Heart left ventricle (tissue), 16 donors: ENCODE measurements around the gene ZNF597. TPM values are rescaled to one million over a fixed set of nuclear protein-coding genes. Genes with fewer than 3 reads are reported as not detected.
"Not testable (repeated sequence)": the region's sequence is repeated elsewhere in the genome, so short reads cannot be mapped to it uniquely, and the experiment has no call there.

Experiments
- ATAC-seq, 4 donors: fragments of 200-7000 bp; cut with Tn5 transposase; one replicate each; pipeline ENCODE4 v1.9.1; 2020 to 2022; ENCODE audit warnings: moderate library complexity in 4 of 4, mild to moderate bottlenecking in 3 of 4, moderate number of reproducible peaks in 1 of 4
- DNase-seq, 5 donors: peaks; one replicate each; pipeline ENCODE4 v3.0.0-alpha.2; 2020
- H3K27ac ChIP-seq, 12 donors: fragments of 200-600 bp; sonication (generic) in 4 of 12; one replicate each; pipeline versions ENCODE4 v1.5.0 to v1.8.0; 2016 to 2022; ENCODE audit warnings: mild to moderate bottlenecking in 2 of 12
- H3K27me3 ChIP-seq, 9 donors: fragments of 200-600 bp; sonication (generic) in 2 of 9; one replicate each; pipeline versions ENCODE4 v1.5.1 to v1.8.0; 2016 to 2022; ENCODE audit warnings: mild to moderate bottlenecking in 3 of 9
- H3K36me3 ChIP-seq, 9 donors: fragments of 200-600 bp; sonication (generic) in 2 of 9; one replicate each; pipeline versions ENCODE4 v1.5.0 to v1.8.0; 2018 to 2022; ENCODE audit warnings: mild to moderate bottlenecking in 2 of 9
- H3K4me1 ChIP-seq, 12 donors: fragments of 200-600 bp; sonication (generic) in 4 of 12; one replicate each; pipeline versions ENCODE4 v1.5.0 to v1.8.0; 2016 to 2022; ENCODE audit warnings: mild to moderate bottlenecking in 3 of 12
- H3K4me3 ChIP-seq, 12 donors: fragments of 200-600 bp; sonication (generic) in 4 of 12; one replicate each; pipeline versions ENCODE4 v1.5.0 to v1.8.0; 2017 to 2022; ENCODE audit warnings: mild to moderate bottlenecking in 9 of 12, moderate library complexity in 4 of 12
- H3K9me3 ChIP-seq, 12 donors: fragments of 200-600 bp; sonication (generic) in 4 of 12; one replicate each; pipeline versions ENCODE4 v1.5.0 to v1.8.0; 2016 to 2022; ENCODE audit warnings: mild to moderate bottlenecking in 1 of 12
- POLR2A ChIP-seq, 2 donors: fragments of 450-650 bp; IDR thresholded peaks; one replicate each; pipeline ENCODE4 v1.6.1; 2017; ENCODE audit warnings: antibody characterized with exemption in 2 of 2, mild to moderate bottlenecking in 2 of 2, moderate library complexity in 2 of 2
- WGBS, 4 donors: extraction: QIAGEN DNeasy Blood & Tissue Kit in 2 of 4; methylation state at CpG; one replicate each; pipeline versions ENCODE4 v1.1.5 to v1.1.7; 2013 to 2018; 5-methylcytosine and 5-hydroxymethylcytosine counted together
- intact Hi-C, 10 donors: fragments of 100-400 bp; cut with DNase I; formaldehyde crosslinking; loops; one replicate each; pipeline versions ENCODE4 v1.11.1 to v1.14.2; 2022
- polyA plus RNA-seq, 2 donors: library from polyadenylated mRNA; stranded (reverse); fragments of 200-250 nt; gene quantifications; one replicate each; pipeline ENCODE4 v1.2.3, GENCODE V29; 2013
- total RNA-seq, 9 donors: library from RNA; depleted of rRNA in 2 of 9; stranded (reverse); fragments of >200 nt in 2 of 9; fragmentation: NEBNext Ultra II Directional in 3 of 9; extraction: Animal tissue kit (Norgen Biotek cat#: 25700) in 3 of 9; gene quantifications; one replicate each; pipeline versions ENCODE4 v1.1.0 to v1.2.4, GENCODE V29; 2016 to 2023
- TF ChIP-seq, protein P1 (sequence below), 12 donors: fragments of 200-600 bp; sonication (generic) in 4 of 12; IDR thresholded peaks; one replicate each; pipeline versions ENCODE4 v1.5.0 to v1.8.0; 2018 to 2022; ENCODE audit warnings: antibody characterized with exemption in 12 of 12, mild to moderate bottlenecking in 5 of 12
- donor health status: ischemic (EF 13 %, LVEDD 7.1; RV severe dilation, severe dysfunction).
- donor health status: healthy with polysubstance abuse.
- donor health status: DM: no; HTN: yes; CAD: no.
- donor health status: DM: no; HTN: no; CAD: no.
- donor health status: ischemic (EF 25% LVEDD 6.9; RV normal size, moderate dysfunction).
- donor health status: ischemic (EF 25% LVEDD 5.7; RV mildly dilated, moderate dysfunction).
- donor health status: healthy.
- donor health status: DM: yes; HTN: yes; CAD: no.
- donor health status: ischemic (EF 35%, LVEDD 5.7; RV mildly dilated, moderate dysfunction).
- donor health status: nonischemic (EF 11% LVEDD 7.7; RV severe dilation, severe dysfunction).
- donor health status: DM: yes; HTN: yes; CAD: no.
- donor health status: PGD.
- donor health status: ischemic (EF 29% LVEDD 5.4; RV normal size, mild dysfunction).
- donor health status: nonischemic (EF 23%, LVEDD 6.1; RV moderate dilation, normal function).

ZNF597 gene
- total and polyA plus RNA-seq, 11 donors = 0.65 to 3.3 (median 1.6) TPM

DNA sequence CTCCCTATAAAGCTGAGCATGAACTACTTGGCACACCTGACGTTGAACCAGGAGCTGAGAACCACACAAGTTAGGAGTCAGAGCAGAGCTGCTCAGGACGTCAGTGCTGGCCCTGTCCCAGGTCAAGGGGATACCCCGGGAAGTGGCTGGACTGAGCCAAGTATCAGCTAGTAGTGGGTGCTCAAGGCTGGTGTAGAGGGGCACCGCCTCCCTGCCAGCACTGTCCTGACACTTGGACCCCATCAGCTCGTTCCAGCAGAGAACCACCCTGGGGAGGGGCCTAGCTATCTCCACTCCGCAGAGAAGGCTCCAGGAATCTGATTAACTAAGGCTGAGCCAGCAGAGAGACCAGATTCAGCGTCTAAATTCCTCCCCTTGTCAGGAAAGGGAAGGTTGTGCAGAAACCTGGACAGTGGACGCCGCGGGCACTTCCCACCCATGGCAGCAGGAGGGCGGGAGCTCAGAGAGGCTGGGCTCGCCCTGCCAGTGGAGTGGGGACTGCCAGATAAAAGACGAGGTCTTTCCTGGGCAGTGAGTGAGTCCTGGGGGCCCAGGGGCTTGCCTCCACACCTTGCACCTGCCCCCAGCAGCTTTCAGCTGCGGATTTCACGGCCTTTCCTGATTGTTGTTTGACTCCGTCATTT lies 31.0 kb upstream of the ZNF597 start:
- ATAC-seq = peak in 3 of 4 donors; percentile 49 to 53 (median 52)
- TF ChIP-seq, protein P1, sequence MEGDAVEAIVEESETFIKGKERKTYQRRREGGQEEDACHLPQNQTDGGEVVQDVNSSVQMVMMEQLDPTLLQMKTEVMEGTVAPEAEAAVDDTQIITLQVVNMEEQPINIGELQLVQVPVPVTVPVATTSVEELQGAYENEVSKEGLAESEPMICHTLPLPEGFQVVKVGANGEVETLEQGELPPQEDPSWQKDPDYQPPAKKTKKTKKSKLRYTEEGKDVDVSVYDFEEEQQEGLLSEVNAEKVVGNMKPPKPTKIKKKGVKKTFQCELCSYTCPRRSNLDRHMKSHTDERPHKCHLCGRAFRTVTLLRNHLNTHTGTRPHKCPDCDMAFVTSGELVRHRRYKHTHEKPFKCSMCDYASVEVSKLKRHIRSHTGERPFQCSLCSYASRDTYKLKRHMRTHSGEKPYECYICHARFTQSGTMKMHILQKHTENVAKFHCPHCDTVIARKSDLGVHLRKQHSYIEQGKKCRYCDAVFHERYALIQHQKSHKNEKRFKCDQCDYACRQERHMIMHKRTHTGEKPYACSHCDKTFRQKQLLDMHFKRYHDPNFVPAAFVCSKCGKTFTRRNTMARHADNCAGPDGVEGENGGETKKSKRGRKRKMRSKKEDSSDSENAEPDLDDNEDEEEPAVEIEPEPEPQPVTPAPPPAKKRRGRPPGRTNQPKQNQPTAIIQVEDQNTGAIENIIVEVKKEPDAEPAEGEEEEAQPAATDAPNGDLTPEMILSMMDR (IDR thresholded peaks at IDR 0.05) = no peak
- no peak for TF ChIP-seq POLR2A (IDR thresholded peaks at IDR 0.05)
- intact Hi-C loops = no loop called here
- peak overlapping the region in 1 of 12 donors; percentile 16 for H3K27ac ChIP-seq
- no peak overlapping the region for H3K4me3 ChIP-seq
- peaks cover 0 to 69% (median 23%) of the 10 kb centered on the region in 12 donors for H3K4me1 ChIP-seq
- H3K9me3 ChIP-seq = no peaks in the 10 kb centered on the region
- WGBS, 4 donors = 50 to 57% (median 52%) methylated on average over 16 of the region's 16 CpGs
- H3K27me3 ChIP-seq = no peaks in the 10 kb centered on the region
- peaks cover 0 to 51% (median 9%) of the 10 kb centered on the region in 9 donors for H3K36me3 ChIP-seq
- peak in 1 of 5 donors; percentile 54 for DNase-seq

DNA sequence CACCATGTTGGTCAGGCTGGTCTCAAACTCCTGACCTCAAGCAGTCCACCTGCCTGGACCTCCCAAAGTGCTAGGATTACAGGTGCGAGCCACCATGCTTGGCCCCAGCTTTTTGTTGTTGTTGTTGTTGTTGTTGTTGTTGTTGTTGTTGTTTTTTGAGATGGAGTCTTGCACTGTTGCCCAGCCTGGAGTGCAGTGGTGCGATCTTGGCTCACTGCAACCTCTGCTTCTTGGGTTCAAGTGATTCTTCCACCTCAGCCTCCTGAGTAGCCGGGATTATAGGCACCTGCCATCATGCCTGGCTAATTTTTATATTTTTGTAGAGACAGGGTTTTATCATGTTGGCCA lies 30.3 kb upstream of the ZNF597 start:
- peaks cover 0 to 75% (median 25%) of the 10 kb centered on the region in 12 donors for H3K4me1 ChIP-seq
- ATAC-seq = not testable (repeated sequence)

DNA sequence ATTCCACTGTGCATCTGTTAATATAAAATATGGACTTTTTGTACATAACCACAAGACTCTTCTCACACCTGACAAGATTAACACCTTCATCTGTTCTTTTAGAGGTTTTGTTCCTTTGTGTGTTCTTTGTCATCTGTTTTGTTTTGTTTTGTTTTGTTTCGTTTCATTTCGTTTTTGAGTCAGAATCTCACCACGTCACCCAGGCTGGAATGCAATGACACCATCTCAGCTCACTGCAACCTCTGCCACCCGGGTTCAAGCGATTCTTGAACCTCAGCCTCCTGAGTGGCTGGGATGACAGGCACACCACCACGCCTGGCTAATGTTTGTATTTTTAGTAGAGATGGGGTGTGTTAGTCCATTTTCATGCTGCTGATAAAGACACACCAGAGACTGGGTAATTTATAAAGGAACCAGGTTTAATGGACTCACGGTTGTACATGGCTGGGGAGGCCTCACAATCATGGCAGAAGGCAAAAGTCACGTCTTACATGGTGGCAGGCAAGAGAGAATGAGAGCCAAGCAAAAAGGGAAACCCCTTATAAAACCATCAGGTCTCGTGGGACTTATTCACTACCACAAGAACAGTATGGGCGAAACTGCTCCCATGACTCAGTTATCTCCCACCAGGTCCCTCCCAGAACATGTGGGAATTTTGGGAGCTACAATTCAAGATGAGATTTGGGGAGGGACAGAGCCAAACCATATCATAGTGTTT lies 29.7 kb upstream of the ZNF597 start:
- Histone ChIP-seq H3K36me3 (peaks cover 0 to 39% (median 0%) of the 10 kb centered on the region in 9 donors), H3K27ac (no peak overlapping the region), H3K4me1 (peaks cover 0 to 75% (median 28%) of the 10 kb centered on the region in 12 donors), H3K9me3 (no peaks in the 10 kb centered on the region), H3K4me3 (no peak overlapping the region), H3K27me3 (no peaks in the 10 kb centered on the region)
- TF ChIP-seq, protein P1 (IDR thresholded peaks at IDR 0.05) = no peak
- TF ChIP-seq POLR2A (IDR thresholded peaks at IDR 0.05) = no peak
- ATAC-seq (no peak), DNase-seq (no peak)
- 78 to 91% (median 82%) methylated on average over 10 of the region's 10 CpGs for WGBS, 4 donors
- intact Hi-C loops = no loop called here

More for the DNA sequence above, 30.3 kb upstream of the ZNF597 start:
- intact Hi-C loops, DNase-seq, H3K27ac ChIP-seq, H3K4me3 ChIP-seq, H3K27me3 ChIP-seq, H3K9me3 ChIP-seq: not testable (repeated sequence)
- peaks cover 0 to 44% (median 4%) of the 10 kb centered on the region in 9 donors for H3K36me3 ChIP-seq
- WGBS, 4 donors = 75 to 98% (median 81%) methylated on average over 3 of the region's 3 CpGs

DNA sequence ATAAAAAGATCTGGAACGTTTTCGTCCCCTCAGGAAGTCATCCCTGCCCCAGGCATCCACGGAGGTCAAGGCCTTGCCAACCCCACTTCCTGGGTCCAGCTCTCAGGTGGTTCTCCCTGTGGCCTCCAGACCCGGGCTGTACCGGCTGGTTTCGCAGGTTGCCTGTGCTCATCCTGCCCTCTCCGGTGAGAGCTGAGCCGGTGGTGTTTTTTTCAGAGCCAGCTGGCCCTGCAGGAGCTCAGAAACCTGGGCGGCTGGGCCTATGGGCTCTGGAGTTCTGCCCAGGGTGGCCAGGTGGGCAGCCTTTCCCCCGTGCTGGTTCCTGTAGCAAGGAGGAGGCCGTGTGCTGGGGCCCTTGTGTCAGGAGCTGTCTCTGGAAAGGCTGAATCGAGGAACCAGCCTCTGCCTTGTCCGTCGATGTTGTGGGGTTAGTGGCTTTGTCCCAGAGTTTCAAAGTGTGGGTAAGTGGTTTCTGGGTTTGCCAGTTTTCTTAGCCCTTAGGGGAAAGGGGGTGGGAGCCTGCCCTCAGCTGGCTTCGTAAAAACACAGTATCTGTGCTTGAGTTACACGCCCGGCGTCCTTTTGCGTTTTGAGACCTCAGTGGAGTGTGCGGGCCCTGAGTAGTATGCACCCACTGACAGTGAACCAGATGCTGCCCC lies 28.3 kb upstream of the ZNF597 start:
- 86 to 92% (median 89%) methylated on average over 13 to 20 of the region's 20 CpGs for WGBS, 4 donors
- H3K36me3 ChIP-seq = peaks cover 0 to 46% (median 0%) of the 10 kb centered on the region in 9 donors
- H3K27me3 ChIP-seq = no peaks in the 10 kb centered on the region
- H3K27ac ChIP-seq = no peak overlapping the region
- DNase-seq (no peak), ATAC-seq (no peak)
- TF ChIP-seq, protein P1 (IDR thresholded peaks at IDR 0.05) = no peak
- no peak for TF ChIP-seq POLR2A (IDR thresholded peaks at IDR 0.05)
- intact Hi-C loops = no loop called here
- no peaks in the 10 kb centered on the region for H3K9me3 ChIP-seq
- H3K4me3 ChIP-seq = no peak overlapping the region
- H3K4me1 ChIP-seq = peaks cover 2 to 82% (median 41%) of the 10 kb centered on the region in 12 donors
